DMS114 treated with DMSO at 0.1 percent for 48 hours (cell line): ENCODE results near the gene ZNF132.
"Not testable (repeated sequence)": the region's sequence is repeated elsewhere in the genome, so short reads cannot be mapped to it uniquely, and the experiment has no call there.

Experiments
- DNase-seq: peaks from one replicate; lab custom pipeline; 2025; ENCODE audit not compliant: unreplicated experiment; lab: John Stamatoyannopoulos, UW

ZNF132 gene

DNA sequence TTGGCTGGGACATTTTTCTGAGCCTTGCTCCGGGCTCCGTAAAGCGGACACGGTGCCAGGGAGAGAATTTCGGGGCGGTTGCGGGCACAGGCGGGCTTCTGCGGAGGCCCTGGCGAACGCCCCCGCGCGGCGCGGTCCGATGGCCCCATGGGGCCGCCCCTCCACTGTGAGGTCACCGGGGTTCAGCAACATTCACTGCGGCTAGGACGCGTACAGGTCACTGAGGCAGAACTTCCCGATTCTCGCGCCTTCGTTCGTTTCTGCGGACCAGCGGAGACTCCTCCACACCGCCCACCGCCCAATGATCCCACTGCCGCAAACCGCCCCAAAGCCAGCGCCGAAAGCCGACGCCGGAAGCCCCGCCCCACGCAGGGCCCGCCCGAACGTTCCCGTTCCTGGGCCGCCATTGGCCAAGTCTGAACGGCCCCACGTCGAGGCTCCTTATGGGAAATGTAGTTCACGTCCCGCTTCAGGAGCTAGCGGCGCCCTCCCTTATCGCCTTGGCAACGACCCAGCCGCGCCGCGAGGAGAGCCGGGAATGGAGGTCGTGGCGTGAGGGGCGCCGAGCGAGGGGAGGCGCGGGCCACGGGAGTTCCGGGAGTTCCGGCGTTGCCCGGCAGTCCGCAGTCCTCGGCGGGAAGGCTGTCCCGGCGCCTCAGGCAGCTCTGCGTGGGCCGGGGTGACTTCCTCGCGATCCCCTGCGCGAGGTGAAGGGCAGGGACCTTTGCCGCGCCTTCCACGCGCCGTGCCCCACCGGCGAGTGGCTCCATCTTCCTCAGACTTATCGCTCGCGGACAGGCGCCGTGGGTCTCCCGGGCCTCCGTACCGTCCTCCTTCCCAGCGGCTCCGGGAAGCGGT lies 31.6 kb downstream of the ZNF132 start, which contains the start of gene ZNF584:
TSS of gene ZNF584 (plus strand) at position 498 of the 858 bp plus-strand sequence. CDS start 499 bp downstream, outside the sequence.
- DNase-seq: peak; percentile 93

DNA sequence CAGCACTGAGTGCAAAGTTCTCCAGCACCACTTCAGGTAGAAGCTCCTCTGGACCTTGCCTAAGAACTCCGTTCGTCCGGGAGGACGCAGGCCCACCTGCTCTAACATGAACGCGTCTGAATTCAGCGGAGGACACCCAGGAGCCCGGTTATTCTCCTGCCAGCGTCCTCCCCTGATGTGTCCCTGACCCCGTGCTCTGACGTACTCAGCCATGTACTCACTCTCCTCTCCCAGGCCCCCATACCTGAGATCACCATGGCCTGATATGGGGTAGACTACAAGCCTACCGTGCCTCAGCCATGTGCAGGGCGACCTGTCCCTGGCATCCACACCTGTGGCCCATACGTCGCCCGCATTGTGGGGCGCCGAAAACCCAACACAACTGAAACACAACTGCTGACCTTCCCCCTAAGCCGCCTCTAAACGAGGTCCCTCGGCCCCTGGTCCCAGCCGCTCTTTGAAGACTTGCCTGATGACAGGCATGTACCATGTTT lies 32.2 kb downstream of the ZNF132 start:
- no peak for DNase-seq

DNA sequence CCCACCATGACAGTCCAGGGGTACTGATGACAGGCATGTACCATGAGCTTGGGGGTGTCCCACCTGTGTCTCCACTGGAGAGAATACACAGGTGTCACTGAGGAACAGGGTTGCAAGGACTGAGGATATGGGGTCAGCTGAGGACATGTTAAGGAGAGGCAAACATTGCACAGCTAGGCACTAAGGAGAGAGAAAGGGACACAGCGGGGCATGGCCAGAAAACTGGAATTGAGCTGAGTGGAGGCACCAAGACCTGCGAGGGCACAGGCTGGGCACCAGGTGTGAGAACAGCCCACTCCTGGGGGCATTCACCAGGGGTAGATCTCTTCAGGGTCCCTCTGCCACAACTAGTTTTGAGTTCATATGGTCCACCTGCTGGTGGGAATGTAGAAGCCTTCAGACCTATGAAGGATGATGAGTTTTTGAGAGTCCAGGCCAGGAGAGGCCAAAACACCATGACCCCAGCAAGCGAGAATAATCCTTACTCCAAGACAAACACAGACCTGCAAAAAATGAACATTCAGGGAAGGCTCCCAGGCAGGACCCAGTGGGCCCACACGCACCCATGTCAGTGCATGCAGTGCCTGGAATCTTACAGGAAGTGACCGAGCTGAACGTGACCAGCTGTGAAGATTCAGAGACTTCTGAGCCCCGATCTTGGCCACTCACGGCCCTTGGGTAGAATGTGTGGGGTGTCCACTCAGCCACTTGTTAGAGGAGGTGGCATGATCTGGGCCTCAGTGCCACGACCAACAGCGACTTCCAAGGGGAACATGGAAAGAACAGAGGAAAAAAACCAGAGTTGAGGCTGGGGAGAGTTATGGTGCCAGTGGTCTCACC lies 32.9 kb downstream of the ZNF132 start:
- no peak for DNase-seq

GRCh38 chr19:58403920-58404478 lies 36.0 kb downstream of the ZNF132 start:
- DNase-seq: not testable (repeated sequence)

GRCh38 chr19:58401840-58402421 lies 38.0 kb downstream of the ZNF132 start:
- no peak for DNase-seq

DNA sequence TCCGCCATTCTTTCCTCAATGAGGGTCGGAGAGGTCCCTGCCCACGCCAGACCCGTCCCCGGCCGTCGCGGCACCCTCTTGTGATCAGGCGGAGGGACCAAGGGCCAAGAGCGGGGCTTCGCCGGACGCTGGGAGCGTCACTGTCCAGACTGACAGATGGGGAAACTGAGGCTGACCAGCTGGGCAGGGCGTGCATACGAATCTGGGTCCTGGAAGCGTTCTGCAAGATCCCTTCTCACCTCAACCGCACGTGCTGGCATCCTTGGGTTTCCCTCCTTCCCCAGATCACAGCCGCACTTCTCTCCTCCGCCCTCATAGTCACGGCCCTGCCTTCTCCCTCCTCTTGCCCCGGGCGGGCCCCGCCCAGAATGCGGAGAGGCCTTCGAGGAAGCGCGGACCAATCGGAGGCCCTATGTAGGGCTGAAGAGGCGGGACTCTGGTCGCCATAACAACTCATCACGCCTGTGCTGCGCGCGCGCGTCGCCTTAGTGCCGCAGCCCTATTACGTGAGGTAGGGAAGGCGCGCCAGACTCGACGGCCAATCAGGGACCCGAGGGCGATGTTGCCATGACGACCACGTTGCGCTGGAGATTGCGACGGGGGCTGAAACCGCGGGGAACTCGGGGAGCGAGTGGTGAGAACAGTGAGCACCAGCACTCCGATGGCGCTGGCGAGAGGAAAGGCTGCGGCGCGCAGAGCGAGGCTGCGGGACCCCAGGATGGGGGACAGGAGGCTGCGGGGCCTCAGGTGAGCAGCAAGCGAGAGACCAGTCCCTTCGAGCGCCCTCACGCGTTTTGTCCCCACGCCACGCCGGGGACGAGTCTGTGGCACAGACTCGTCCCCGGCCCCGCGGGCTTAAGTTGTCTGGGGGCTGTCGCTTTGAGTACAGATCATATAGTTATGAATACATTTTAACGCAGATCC lies 38.8 kb downstream of the ZNF132 start:
- peak; percentile 98 for DNase-seq

DNA sequence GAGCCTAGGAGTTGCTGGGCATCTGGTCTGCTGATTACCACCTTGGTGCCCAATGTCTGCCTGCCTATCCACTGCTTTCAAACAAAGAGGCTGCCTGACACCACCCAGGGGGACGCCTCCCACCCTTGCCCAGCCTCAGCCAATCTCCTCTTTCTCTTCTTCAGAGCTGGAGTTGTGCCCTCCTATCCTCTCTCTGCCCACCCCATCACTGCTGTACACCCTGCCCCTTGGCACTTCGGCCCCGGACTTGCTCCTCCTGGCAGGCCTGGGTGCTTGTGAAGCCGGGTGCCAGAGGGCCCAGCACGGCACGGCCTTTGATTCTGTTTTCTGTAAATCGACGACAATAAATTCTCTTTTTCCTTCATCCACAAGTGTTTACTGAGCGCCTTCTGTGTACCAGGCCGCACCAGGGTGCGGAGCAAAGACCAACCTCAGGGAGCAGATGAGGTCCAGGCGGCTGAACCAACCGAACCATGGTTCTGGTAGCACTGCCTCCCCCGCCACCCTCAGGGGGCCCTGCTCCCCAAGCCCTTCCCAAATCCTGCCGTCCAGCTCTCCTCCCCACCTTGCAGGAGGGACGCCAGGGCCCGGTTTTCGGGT lies 39.5 kb downstream of the ZNF132 start:
- DNase-seq: no peak

- DNase-seq: no peak
Observed at GRCh38 chr19:58399903-58400302, 40.0 kb downstream of the ZNF132 start.

- DNase-seq: no peak
Observed at GRCh38 chr19:58398545-58398944, 41.4 kb downstream of the ZNF132 start.

- DNase-seq: no peak
Observed at GRCh38 chr19:58398087-58398486, 41.9 kb downstream of the ZNF132 start.

GRCh38 chr19:58397533-58398037 lies 42.4 kb downstream of the ZNF132 start:
- no peak for DNase-seq

GRCh38 chr19:58396691-58397532 lies 43.0 kb downstream of the ZNF132 start:
- no peak for DNase-seq

DNA sequence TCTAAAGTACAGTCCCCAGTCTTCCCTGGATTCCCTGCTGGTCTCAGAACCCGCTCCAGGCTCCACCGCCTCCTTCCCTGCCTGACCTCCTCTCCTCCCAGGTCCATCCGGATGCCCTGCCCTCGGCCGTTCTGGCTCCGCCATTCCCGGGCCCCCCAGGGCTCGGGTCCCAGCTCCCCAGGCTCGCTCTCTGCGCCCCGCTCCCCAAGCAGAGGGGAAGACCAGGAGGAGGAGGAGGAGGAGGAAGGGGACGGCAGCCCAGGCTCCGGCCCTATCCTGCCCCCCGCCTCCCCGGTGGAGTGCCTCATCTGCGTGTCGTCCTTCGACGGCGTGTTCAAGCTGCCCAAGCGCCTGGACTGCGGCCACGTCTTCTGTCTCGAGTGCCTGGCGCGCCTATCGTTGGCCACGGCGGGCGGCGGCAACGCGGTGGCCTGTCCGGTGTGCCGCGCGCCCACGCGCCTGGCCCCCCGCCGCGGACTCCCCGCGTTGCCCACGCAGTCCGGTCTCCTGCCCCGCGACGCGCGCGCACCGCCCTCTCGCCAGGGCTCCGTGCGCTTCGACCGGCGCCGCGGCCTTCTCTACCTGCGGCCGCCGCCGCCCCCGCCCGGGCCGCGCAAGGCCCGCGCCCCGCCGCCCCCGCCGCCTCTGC lies 43.9 kb downstream of the ZNF132 start:
- no peak for DNase-seq

DNA sequence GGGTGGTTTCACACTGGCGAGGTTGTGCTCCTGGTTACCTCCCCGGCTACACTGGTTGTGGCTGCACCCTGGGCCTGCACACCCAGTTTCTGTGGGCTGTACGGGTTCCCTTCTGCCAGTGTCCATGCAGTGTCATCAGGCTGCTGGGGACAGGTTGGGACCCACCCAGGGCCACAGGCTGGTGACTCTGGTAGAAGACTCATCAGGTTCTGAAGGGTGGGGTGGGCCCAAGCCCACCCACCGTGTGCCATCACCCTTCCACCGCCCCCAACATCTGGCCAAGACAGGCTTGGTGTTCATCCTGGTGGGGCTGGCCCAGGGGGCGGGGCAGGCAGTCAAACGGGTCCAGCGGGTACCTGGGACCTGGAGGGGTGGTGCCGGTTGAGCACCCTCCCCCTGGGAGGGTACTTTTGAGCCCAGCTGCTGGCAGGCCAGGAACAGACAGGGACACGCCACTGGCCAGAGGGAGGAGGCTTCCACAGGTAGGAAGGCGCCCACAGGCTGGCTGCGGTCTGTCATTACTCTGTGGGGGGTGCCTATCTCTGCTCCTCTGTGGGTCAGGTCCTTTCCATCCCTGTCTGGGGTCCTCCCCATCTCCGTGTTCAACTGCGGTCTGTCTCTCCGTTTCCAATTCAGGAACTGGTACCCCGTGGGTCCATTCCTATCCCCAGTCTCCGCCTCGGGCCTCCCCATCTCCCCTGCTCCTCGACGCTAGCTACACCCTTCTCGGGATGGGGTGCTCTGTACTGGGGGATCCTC lies 44.6 kb downstream of the ZNF132 start, which contains the start of gene RNF225:
TSS of gene RNF225 (plus strand) at position 437 of the 759 bp plus-strand sequence. CDS start 434 bp downstream, outside the sequence.
- DNase-seq: no peak

GRCh38 chr19:58394821-58395219 lies 45.1 kb downstream of the ZNF132 start:
- DNase-seq: no peak

DNA sequence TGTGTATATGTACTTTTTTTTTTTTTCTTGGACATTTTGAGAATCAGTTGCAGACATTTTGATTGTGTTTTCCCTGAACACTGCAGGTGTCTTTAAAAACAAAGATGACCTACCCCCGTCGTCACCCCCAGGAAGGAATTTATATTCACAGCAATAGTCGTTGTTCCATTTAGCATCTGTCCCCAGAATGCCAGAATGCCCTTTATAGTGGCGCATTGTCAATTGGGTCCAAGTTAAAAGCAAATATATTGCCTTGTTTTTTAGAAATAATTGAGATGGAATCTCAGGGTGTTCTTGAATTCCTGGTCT lies 46.3 kb downstream of the ZNF132 start:
- no peak for DNase-seq
